Endothelial cell of umbilical vein (primary cell): ENCODE measurements around the gene COL17A1. TPM values are rescaled to one million over a fixed set of nuclear protein-coding genes. Genes with fewer than 3 reads are reported as not detected.

Experiments used
- BruUV-seq: library from RNA; stranded (reverse); fragments of 400-500 nt; replicated peaks from 2 replicates; lab custom pipeline; 2021; lab: Mats Ljungman, UMichigan
- CTCF ChIA-PET: fragments of 300-600, 350-600 bp; sonication (Branson Sonifier 250); formaldehyde crosslinking; loops from one replicate; lab custom pipeline; 2021; ENCODE audit warnings: antibody characterized with exemption, inconsistent platforms; lab: Charles Lee
- POLR2A ChIA-PET: fragments of 300-600, 350-600 bp; sonication (Branson Sonifier 250); formaldehyde crosslinking; loops from one replicate; lab custom pipeline; 2021; ENCODE audit warnings: antibody characterized with exemption, inconsistent platforms; lab: Charles Lee
- DNase-seq: peaks from one replicate; pipeline ENCODE4 v3.0.0-alpha.2; 2011; ENCODE audit warnings: low read depth, low spot score
- FAIRE-seq: peaks from 2 replicates; lab custom pipeline; 2011; peaks lifted over from hg19 to GRCh38; lab: Jason Lieb, UNC
- H2AFZ ChIP-seq: 2 replicates; pipeline ENCODE4 v1.6.0; 2012; ENCODE audit warnings: low read depth, low read length, control low read depth, inconsistent platforms
- H3K27ac ChIP-seq: 2 replicates; pipeline ENCODE4 v1.5.1; 2011; ENCODE audit warnings: low read depth, mild to moderate bottlenecking, control low read depth, low read length, moderate library complexity; ENCODE audit not compliant: insufficient read depth
- H3K27me3 ChIP-seq, 2 experiments: 2 replicates each; pipeline versions ENCODE4 v1.6.0 to v1.6.1; 2011; ENCODE audit warnings: low read length in 2 of 2, mixed read lengths in 1 of 2; ENCODE audit not compliant: control insufficient read depth in 2 of 2, insufficient read depth in 2 of 2
- H3K36me3 ChIP-seq, 2 experiments: 2 replicates in 1 of 2; 3 replicates in 1 of 2; pipeline ENCODE4 v1.5.1; 2011; ENCODE audit warnings: low read length in 2 of 2, mild to moderate bottlenecking in 1 of 2, moderate library complexity in 1 of 2; ENCODE audit not compliant: control insufficient read depth in 2 of 2, insufficient read depth in 2 of 2; ENCODE audit errors: extremely low read depth in 1 of 2
- H3K4me1 ChIP-seq: 3 replicates; pipeline ENCODE4 v1.5.1; 2011; ENCODE audit warnings: mild to moderate bottlenecking, low read length; ENCODE audit not compliant: control insufficient read depth, insufficient read depth; ENCODE audit errors: extremely low read depth
- H3K4me2 ChIP-seq: 2 replicates; pipeline ENCODE4 v1.6.1; 2011; ENCODE audit warnings: low read length, control low read depth, mixed read lengths; ENCODE audit not compliant: insufficient read depth
- H3K4me3 ChIP-seq, 3 experiments: fragments of 200-600 bp in 1 of 3; sonication (generic), shearing (Covaris generic) in 1 of 3; replicated peaks in 1 of 3; 2 replicates each; pipeline ENCODE4 v1.5.1; 2011 to 2016; ENCODE audit warnings: control low read depth in 3 of 3, low read length in 3 of 3, mild to moderate bottlenecking in 2 of 3, inconsistent platforms in 1 of 3, low read depth in 1 of 3, moderate library complexity in 1 of 3; ENCODE audit not compliant: insufficient read depth in 1 of 3
- H3K79me2 ChIP-seq: 2 replicates; pipeline ENCODE4 v1.6.0; 2012; ENCODE audit warnings: low read length, inconsistent platforms; ENCODE audit not compliant: control insufficient read depth, insufficient read depth
- H3K9ac ChIP-seq: replicated peaks from 2 replicates; pipeline ENCODE3; 2011; ENCODE audit warnings: low read length, control low read depth; ENCODE audit not compliant: insufficient read depth; ENCODE audit errors: extremely low read depth
- H3K9me1 ChIP-seq: replicated peaks from 3 replicates; pipeline ENCODE4 v1.6.0; 2011; ENCODE audit warnings: mild to moderate bottlenecking, low read length; ENCODE audit not compliant: control insufficient read depth, insufficient read depth; ENCODE audit errors: extremely low read depth
- H3K9me3 ChIP-seq: replicated peaks from 2 replicates; pipeline ENCODE4 v1.5.1; 2012; ENCODE audit warnings: low read length, inconsistent platforms; ENCODE audit not compliant: control insufficient read depth, insufficient read depth
- H4K20me1 ChIP-seq: replicated peaks from 2 replicates; pipeline ENCODE3; 2011; ENCODE audit warnings: mild to moderate bottlenecking, low read length; ENCODE audit not compliant: control insufficient read depth, insufficient read depth; ENCODE audit errors: extremely low read depth
- CTCF ChIP-seq, 2 donors: IDR thresholded peaks; 1 replicate in 1 of 2; 2 replicates in 1 of 2; pipeline ENCODE4 v1.5.1; 2011; ENCODE audit warnings: low read length in 2 of 2, mild to moderate bottlenecking in 2 of 2, moderate library complexity in 2 of 2, control low read depth in 1 of 2, inconsistent platforms in 1 of 2, low read depth in 1 of 2; ENCODE audit not compliant: insufficient read depth in 1 of 2; ENCODE audit errors: extremely low read depth in 1 of 2
- FOS ChIP-seq: IDR thresholded peaks from 2 replicates; pipeline ENCODE4 v1.6.1; 2011; ENCODE audit warnings: mild to moderate bottlenecking, low read length, moderate library complexity, borderline replicate concordance; ENCODE audit not compliant: insufficient read depth
- GATA2 ChIP-seq: IDR thresholded peaks from 2 replicates; pipeline ENCODE4 v1.7.0; 2011; ENCODE audit warnings: low read depth, mild to moderate bottlenecking, moderate library complexity, mixed read lengths, low read length; ENCODE audit not compliant: insufficient read length, insufficient read depth
- JUN ChIP-seq: IDR thresholded peaks from 2 replicates; pipeline ENCODE4 v1.6.1; 2011; ENCODE audit warnings: borderline replicate concordance, low read depth; ENCODE audit not compliant: insufficient read length, insufficient read depth
- MAX ChIP-seq: IDR thresholded peaks from 2 replicates; pipeline ENCODE4 v1.6.1; 2011; ENCODE audit not compliant: insufficient read depth, insufficient read length
- MYC ChIP-seq: IDR thresholded peaks from one replicate; pipeline ENCODE4 v1.6.1; 2011; ENCODE audit warnings: mild to moderate bottlenecking, low read depth, low read length
- POLR2A ChIP-seq: IDR thresholded peaks from 2 replicates; pipeline ENCODE4 v1.6.1; 2012; ENCODE audit warnings: low read depth, mild to moderate bottlenecking, control low read depth, low read length
- POLR2AphosphoS5 ChIP-seq: IDR thresholded peaks from 2 replicates; pipeline ENCODE4 v1.6.1; 2012; ENCODE audit warnings: low read depth, mild to moderate bottlenecking, control low read depth, low read length, moderate library complexity; ENCODE audit not compliant: insufficient read depth
- dilution Hi-C: fragments of 300-500 bp; cut with MboI; formaldehyde crosslinking; loops from one replicate; pipeline ENCODE4 v1.15.0; 2019; ENCODE audit warnings: low sequenced_read_pairs; ENCODE audit not compliant: extremely low pct_ligation_motif_present
- intact Hi-C: fragments of 100-400 bp; cut with micrococcal nuclease; formaldehyde crosslinking; loops from one replicate; pipeline ENCODE4 v1.10.0; 2022
- polyA plus RNA-seq, 4 experiments: library from polyadenylated mRNA; depleted of rRNA in 3 of 4; stranded (reverse) in 3 of 4; unstranded in 1 of 4; fragments of >200 nt; gene quantifications; 2 replicates each; pipeline versions ENCODE4 v1.2.1 to v1.2.3, GENCODE V29; 2011 to 2012; ENCODE audit warnings: missing spikeins in 1 of 4
- total RNA-seq: library from RNA; stranded (reverse); gene quantifications from 2 replicates; pipeline ENCODE4 v1.2.3, GENCODE V29; 2021

Gene COL17A1
- total and polyA plus RNA-seq, 2 donors (not counting 3 experiments of a cell fraction or from before 2014, with no cell fraction given), result 0.57 to 1.3 TPM

GRCh38 chr10:104101902-104102301 is 16.2 kb upstream of the COL17A1 start:
- no peaks in the 10 kb centered on the region for H3K9me3 ChIP-seq
- H3K79me2 ChIP-seq, result no peaks in the 10 kb centered on the region
- no peaks in the 10 kb centered on the region for H4K20me1 ChIP-seq
- H3K27ac ChIP-seq, result no peak overlapping the region
- H3K27me3 ChIP-seq, result no peaks in the 10 kb centered on the region
- peaks cover 13% of the 10 kb centered on the region for H3K4me1 ChIP-seq
- POLR2A ChIA-PET, result no interaction called here
- H3K36me3 ChIP-seq, result no peaks in the 10 kb centered on the region
- dilution Hi-C loops, result no loop called here
- no peak overlapping the region for H2AFZ ChIP-seq
- H3K4me3 ChIP-seq, result no peak overlapping the region
- no peak overlapping the region for H3K9ac ChIP-seq
- H3K9me1 ChIP-seq, result no peaks in the 10 kb centered on the region
- FAIRE-seq, result no peak
- TF ChIP-seq POLR2A (no peak), FOS (no peak), MYC (no peak), POLR2AphosphoS5 (no peak), MAX (no peak), GATA2 (no peak), JUN (no peak), CTCF (IDR thresholded peaks at IDR 0.05; ENCODE audit: extremely low read depth in 1 of 2, insufficient read depth in 1 of 2, low read depth in 1 of 2, low read length in 2 of 2) (no peak)
- intact Hi-C loops, result no loop called here
- DNase-seq, result no peak
- CTCF ChIA-PET, result no interaction called here
- no peak overlapping the region for H3K4me2 ChIP-seq
- BruUV-seq, result no TSS peak
